Measurements from ENCODE around the gene KCNT1.

The KCNT1 gene

GRCh38 chr9:135765416-135765815 lies 63.4 kb downstream of the KCNT1 start:
- DNase-seq (ENCODE audit: low spot score) = no peak

- DNase-seq (ENCODE audit: low spot score) = no peak
These were observed 64.3 kb downstream of the KCNT1 start for GRCh38 chr9:135766251-135766650.

- no peak for DNase-seq (ENCODE audit: low spot score)
These were observed 64.7 kb downstream of the KCNT1 start for GRCh38 chr9:135766707-135767106.

GRCh38 chr9:135768516-135769218 lies 66.7 kb downstream of the KCNT1 start:
- no peak for DNase-seq (ENCODE audit: low spot score)

- no peak for DNase-seq (ENCODE audit: low spot score)
These were observed 67.7 kb downstream of the KCNT1 start for GRCh38 chr9:135769489-135770202.

GRCh38 chr9:135770203-135770535 lies 68.2 kb downstream of the KCNT1 start:
- DNase-seq (ENCODE audit: low spot score) = no peak

- DNase-seq (ENCODE audit: low spot score) = no peak
These were observed 68.8 kb downstream of the KCNT1 start for GRCh38 chr9:135770771-135771170.

- no peak for DNase-seq (ENCODE audit: low spot score)
These were observed 69.5 kb downstream of the KCNT1 start for GRCh38 chr9:135771401-135772051.

- no peak for DNase-seq (ENCODE audit: low spot score)
These were observed 70.2 kb downstream of the KCNT1 start for GRCh38 chr9:135772056-135772646.

- DNase-seq (ENCODE audit: low spot score) = no peak
These were observed 70.9 kb downstream of the KCNT1 start for GRCh38 chr9:135772702-135773493.

- no peak for DNase-seq (ENCODE audit: low spot score)
These were observed 71.7 kb downstream of the KCNT1 start for GRCh38 chr9:135773530-135774238.

GRCh38 chr9:135774239-135774747 lies 72.3 kb downstream of the KCNT1 start:
- no peak for DNase-seq (ENCODE audit: low spot score)

- DNase-seq (ENCODE audit: low spot score) = no peak
These were observed 73.0 kb downstream of the KCNT1 start for GRCh38 chr9:135774794-135775525.

- DNase-seq (ENCODE audit: low spot score) = no peak
These were observed 73.9 kb downstream of the KCNT1 start for GRCh38 chr9:135775911-135776310.

GRCh38 chr9:135776893-135777622 lies 75.1 kb downstream of the KCNT1 start:
- DNase-seq (ENCODE audit: low spot score) = no peak

GRCh38 chr9:135777623-135778177 lies 75.7 kb downstream of the KCNT1 start:
- DNase-seq (ENCODE audit: low spot score) = no peak

- DNase-seq (ENCODE audit: low spot score) = no peak
These were observed 76.4 kb downstream of the KCNT1 start for GRCh38 chr9:135778421-135778820.

- no peak for DNase-seq (ENCODE audit: low spot score)
These were observed 77.6 kb downstream of the KCNT1 start for GRCh38 chr9:135779571-135779970.

GRCh38 chr9:135780086-135780485 lies 78.1 kb downstream of the KCNT1 start:
- no peak for DNase-seq (ENCODE audit: low spot score)

Data from SK-N-DZ (cell line).